Measurements from ENCODE around the gene P2RX6.
A peak's percentile ranks its signal among the peaks of the same experiment; 100 is the strongest.

Gene P2RX6

GRCh38 chr22:20980523-20980922 lies 34.4 kb upstream of the P2RX6 start:
- DNase-seq (ENCODE audit: low spot score) = no peak
- no peak for TF ChIP-seq CTCF (IDR thresholded peaks at IDR 0.05; ENCODE audit: borderline replicate concordance, control extremely low read depth, extremely low read depth, insufficient read depth, missing control alignments)
- in situ Hi-C loops (cut with MboI; ENCODE audit: low sequenced_read_pairs, unreplicated experiment) = no loop called here

- no peak for TF ChIP-seq CTCF (IDR thresholded peaks at IDR 0.05; ENCODE audit: borderline replicate concordance, control extremely low read depth, extremely low read depth, insufficient read depth, missing control alignments)
- in situ Hi-C loops (cut with MboI; ENCODE audit: low sequenced_read_pairs, unreplicated experiment) = no loop called here
- DNase-seq (ENCODE audit: low spot score) = no peak
These were observed 33.8 kb upstream of the P2RX6 start for GRCh38 chr22:20980938-20981722.

- in situ Hi-C loops (cut with MboI; ENCODE audit: low sequenced_read_pairs, unreplicated experiment) = no loop called here
- peak; percentile 56 for TF ChIP-seq CTCF (IDR thresholded peaks at IDR 0.05; ENCODE audit: borderline replicate concordance, control extremely low read depth, extremely low read depth, insufficient read depth, missing control alignments)
- peak; percentile 92 for DNase-seq (ENCODE audit: low spot score)
These were observed 33.0 kb upstream of the P2RX6 start, which contains the start of gene LZTR1 for GRCh38 chr22:20981787-20982562. LZTR1 (plus strand) TSS chr22:20982297; CDS start chr22:20982372, 75 bp downstream.

GRCh38 chr22:20982563-20982882 lies 32.4 kb upstream of the P2RX6 start:
- no peak for TF ChIP-seq CTCF (IDR thresholded peaks at IDR 0.05; ENCODE audit: borderline replicate concordance, control extremely low read depth, extremely low read depth, insufficient read depth, missing control alignments)
- in situ Hi-C loops (cut with MboI; ENCODE audit: low sequenced_read_pairs, unreplicated experiment) = no loop called here
- no peak for DNase-seq (ENCODE audit: low spot score)

GRCh38 chr22:20983081-20983771 lies 31.7 kb upstream of the P2RX6 start:
- TF ChIP-seq CTCF (IDR thresholded peaks at IDR 0.05; ENCODE audit: borderline replicate concordance, control extremely low read depth, extremely low read depth, insufficient read depth, missing control alignments) = no peak
- no peak for DNase-seq (ENCODE audit: low spot score)
- in situ Hi-C loops (cut with MboI; ENCODE audit: low sequenced_read_pairs, unreplicated experiment) = no loop called here

GRCh38 chr22:20985720-20986119 lies 29.2 kb upstream of the P2RX6 start:
- no peak for DNase-seq (ENCODE audit: low spot score)
- in situ Hi-C loops (cut with MboI; ENCODE audit: low sequenced_read_pairs, unreplicated experiment) = no loop called here
- TF ChIP-seq CTCF (IDR thresholded peaks at IDR 0.05; ENCODE audit: borderline replicate concordance, control extremely low read depth, extremely low read depth, insufficient read depth, missing control alignments) = no peak
